Astrocyte of the cerebellum (primary cell): ENCODE measurements around the gene MYBPHL.

Source experiments
- DNase-seq: peaks from one replicate; pipeline ENCODE4 v3.0.0-alpha.2; 2011; ENCODE audit warnings: low read depth
- H3K4me3 ChIP-seq: 2 replicates; pipeline ENCODE4 v1.5.1; 2011; ENCODE audit warnings: mild to moderate bottlenecking, low read depth, low read length, moderate library complexity
- CTCF ChIP-seq: IDR thresholded peaks from 2 replicates; pipeline ENCODE4 v1.5.1; 2012; ENCODE audit warnings: low read length, low read depth, moderate library complexity, mild to moderate bottlenecking; ENCODE audit errors: missing control alignments
- in situ Hi-C: cut with HindIII; loops from 2 replicates; pipeline ENCODE4 v1.10.0; 2017; ENCODE audit warnings: low sequenced_read_pairs

Gene MYBPHL

DNA sequence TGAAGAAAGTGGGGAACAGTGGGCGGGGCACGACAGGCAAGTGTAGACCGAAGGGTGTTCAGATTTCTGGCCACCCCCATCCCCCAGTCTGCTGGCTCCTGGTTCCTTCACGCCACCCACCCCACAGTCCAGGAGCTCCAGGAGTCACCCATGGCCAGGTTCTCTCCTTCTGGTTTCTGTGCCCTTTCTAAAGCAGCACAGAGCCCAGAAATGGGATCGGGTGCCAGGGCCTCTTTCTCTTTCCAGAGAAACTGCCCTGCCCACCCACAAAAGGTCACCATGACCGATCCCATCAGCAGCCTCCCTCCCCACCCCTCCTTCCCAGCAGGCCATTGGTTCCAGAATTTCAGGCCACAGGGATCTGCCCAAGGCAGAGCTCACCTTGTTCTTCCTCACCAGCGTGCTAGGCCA, 60.7 kb downstream of the MYBPHL start:
- H3K4me3 ChIP-seq = no peak overlapping the region
- no peak for DNase-seq
- TF ChIP-seq CTCF = no peak
- in situ Hi-C loops = no loop called here

DNA sequence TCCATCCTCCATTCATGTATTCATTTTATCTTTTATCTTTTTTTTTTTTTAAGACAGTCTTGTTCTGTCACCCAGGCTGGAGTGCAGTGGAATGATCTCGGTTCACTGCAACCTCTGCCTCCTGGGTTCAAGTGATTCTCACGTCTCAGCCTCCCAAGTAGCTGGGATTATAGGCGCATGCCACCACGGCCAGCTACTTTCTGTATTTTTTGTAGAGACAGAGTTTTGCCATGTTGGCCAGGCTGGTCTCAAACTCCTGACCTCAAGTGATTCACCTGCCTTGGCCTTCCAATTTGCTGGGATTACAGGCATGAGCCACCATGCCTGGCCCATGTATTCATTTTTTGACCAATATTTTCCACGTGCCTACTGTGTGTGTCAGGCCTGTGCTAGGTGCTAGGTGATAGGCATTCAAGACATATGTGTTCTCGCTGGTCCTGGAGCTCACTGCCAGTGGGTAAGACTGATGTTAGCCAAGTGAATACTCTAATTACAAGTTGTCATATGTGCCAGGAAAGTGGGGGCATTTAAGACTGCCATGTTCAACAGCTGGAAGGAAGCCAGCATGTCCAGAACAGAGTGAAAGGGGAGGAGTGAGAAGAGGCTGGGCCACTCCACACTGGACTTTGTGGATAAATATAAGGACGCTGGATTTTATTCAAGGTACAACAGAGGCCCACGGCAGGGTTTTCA, 62.8 kb downstream of the MYBPHL start:
- in situ Hi-C loops = no loop called here

DNA sequence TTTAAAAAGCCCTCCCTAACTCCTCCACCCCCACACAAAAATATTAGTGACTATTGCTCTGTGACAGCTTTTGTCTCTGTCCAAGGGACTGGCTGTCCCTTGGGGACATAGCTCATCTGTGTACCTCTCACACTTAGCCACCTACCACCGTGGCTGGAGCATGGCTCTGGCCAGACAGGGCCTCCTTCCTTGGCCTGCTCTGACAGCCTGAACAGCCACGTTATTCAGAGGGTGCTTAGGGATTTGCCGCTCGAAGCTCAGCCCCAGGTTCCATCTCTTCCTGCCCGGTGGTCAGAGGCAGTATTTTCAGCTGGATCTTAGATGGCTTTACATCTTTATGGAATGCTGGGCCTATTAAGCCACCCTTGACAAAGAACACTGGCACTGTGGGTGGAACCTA, 63.6 kb downstream of the MYBPHL start:
- no peak overlapping the region for H3K4me3 ChIP-seq
- DNase-seq = no peak
- no peak for TF ChIP-seq CTCF
- in situ Hi-C loops = no loop called here

More for the DNA sequence above, 62.8 kb downstream of the MYBPHL start:
- DNase-seq = no peak
- no peak for TF ChIP-seq CTCF
- no peak overlapping the region for H3K4me3 ChIP-seq

- DNase-seq = no peak
- H3K4me3 ChIP-seq = no peak overlapping the region
- in situ Hi-C loops = no loop called here
- no peak for TF ChIP-seq CTCF
Observed at GRCh38 chr1:109242387-109242786, 64.4 kb downstream of the MYBPHL start.
